Epithelial cell of prostate (primary cell): ENCODE measurements around the gene SFT2D2.

Experiments used
- DNase-seq: peaks from one replicate; pipeline ENCODE4 v3.0.0-alpha.2; 2011; ENCODE audit warnings: low read depth, low spot score
- H3K27ac ChIP-seq: fragments of 450-650 bp; 2 replicates; pipeline ENCODE4 v1.5.1; 2017; ENCODE audit warnings: mild to moderate bottlenecking

Gene SFT2D2

GRCh38 chr1:168263130-168263529, 37.3 kb downstream of the SFT2D2 start:
- H3K27ac ChIP-seq, result no peak overlapping the region

GRCh38 chr1:168264296-168264695, 38.5 kb downstream of the SFT2D2 start:
- DNase-seq, result no peak
- no peak overlapping the region for H3K27ac ChIP-seq

More at GRCh38 chr1:168263130-168263529, 37.3 kb downstream of the SFT2D2 start:
- no peak for DNase-seq

- no peak overlapping the region for H3K27ac ChIP-seq
- DNase-seq, result no peak
Measured at GRCh38 chr1:168265596-168265995, 39.8 kb downstream of the SFT2D2 start.

DNA sequence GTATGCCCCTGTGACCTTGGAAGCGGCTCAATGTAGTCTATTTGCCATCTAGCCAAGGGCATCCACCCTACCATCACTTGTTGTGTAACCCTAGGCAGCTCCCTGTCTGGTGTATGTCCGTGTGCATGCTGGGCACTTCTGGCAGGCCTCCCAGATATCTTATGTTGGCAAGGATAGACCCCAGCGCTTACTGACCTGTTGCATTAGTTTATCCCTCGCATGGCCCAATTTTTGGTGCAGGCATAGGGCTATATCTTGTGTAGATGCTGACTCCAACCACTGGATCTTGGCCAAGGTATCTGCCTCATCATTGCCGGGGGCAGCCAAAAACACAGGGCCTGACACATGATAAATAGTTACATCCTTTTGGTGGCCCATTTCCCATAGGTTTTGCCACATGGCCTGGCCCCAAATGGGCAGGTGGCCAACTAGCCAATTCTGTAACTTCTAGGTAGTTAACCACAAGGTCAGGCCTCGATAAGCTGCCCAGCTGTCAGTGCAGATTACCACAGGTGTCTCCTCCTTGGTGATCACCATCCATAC, 40.9 kb downstream of the SFT2D2 start:
- DNase-seq, result no peak
- no peak overlapping the region for H3K27ac ChIP-seq

DNA sequence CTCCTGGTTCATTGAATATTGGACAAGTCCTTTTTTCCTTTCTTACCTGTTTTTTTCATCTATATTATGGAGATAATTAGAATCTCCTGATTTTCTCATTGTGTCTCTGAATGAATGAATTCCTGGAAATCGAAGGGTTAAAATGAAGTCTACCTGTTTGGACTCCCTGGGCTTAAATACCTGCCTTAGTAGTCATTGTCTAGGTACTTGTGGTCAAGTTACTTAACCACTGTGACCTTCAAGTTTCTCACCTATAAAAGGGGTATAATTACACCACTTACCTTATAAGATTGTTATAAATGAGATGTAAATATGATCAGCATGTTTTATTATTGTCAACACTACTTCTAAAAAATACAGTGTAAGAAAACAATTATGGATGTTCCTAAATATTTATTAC, 45.8 kb downstream of the SFT2D2 start:
- no peak for DNase-seq
- H3K27ac ChIP-seq, result no peak overlapping the region

GRCh38 chr1:168273575-168273974, 47.8 kb downstream of the SFT2D2 start:
- DNase-seq, result no peak
- H3K27ac ChIP-seq, result no peak overlapping the region

- DNase-seq, result no peak
- H3K27ac ChIP-seq, result no peak overlapping the region
Measured at GRCh38 chr1:168279253-168279652, 53.4 kb downstream of the SFT2D2 start.

- no peak within 1 kb of the TSS for H3K27ac ChIP-seq
- DNase-seq, result no peak
Measured at GRCh38 chr1:168280296-168280927, 54.6 kb downstream of the SFT2D2 start, which contains the start of gene TBX19. TBX19 (plus strand) TSS chr1:168280877; CDS start chr1:168281091, 214 bp downstream.

DNA sequence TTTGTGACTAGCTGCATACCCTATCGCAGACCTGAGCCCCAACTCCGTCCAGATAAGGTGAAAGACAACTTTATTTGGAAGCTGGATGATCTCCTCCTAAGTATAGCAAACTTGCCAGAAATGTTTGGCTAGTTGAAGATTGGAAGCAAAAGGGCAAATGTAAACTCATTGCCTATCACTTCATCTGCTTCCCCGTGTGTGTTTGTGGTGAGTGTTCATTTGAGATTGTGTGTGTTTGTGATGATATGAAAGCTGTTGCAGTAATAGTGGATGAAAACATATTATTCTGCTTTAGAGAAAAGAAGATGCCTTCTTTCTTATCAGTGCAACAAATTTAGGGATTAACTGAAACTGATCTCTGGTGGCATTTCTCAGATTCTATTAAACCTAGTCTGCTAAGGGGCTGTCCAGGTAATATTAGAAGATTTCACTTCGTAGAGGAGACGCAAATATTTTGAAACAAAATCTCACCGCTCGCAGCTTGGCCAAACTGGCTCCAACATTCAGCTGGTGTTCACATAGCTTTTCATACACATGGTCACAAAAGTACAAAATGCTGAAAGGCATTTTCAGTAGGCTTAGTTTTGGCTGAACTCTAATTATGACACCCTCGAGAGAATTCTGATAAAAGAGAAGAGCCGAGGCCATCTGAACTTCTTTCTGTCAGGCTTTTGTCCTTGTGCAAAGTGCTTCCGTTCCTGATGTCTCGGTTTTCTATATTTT, 56.0 kb downstream of the SFT2D2 start:
- H3K27ac ChIP-seq, result no peak overlapping the region
- DNase-seq, result no peak

GRCh38 chr1:168285521-168285790, 59.7 kb downstream of the SFT2D2 start:
- H3K27ac ChIP-seq, result peak overlapping the region; percentile 4
- no peak for DNase-seq

DNA sequence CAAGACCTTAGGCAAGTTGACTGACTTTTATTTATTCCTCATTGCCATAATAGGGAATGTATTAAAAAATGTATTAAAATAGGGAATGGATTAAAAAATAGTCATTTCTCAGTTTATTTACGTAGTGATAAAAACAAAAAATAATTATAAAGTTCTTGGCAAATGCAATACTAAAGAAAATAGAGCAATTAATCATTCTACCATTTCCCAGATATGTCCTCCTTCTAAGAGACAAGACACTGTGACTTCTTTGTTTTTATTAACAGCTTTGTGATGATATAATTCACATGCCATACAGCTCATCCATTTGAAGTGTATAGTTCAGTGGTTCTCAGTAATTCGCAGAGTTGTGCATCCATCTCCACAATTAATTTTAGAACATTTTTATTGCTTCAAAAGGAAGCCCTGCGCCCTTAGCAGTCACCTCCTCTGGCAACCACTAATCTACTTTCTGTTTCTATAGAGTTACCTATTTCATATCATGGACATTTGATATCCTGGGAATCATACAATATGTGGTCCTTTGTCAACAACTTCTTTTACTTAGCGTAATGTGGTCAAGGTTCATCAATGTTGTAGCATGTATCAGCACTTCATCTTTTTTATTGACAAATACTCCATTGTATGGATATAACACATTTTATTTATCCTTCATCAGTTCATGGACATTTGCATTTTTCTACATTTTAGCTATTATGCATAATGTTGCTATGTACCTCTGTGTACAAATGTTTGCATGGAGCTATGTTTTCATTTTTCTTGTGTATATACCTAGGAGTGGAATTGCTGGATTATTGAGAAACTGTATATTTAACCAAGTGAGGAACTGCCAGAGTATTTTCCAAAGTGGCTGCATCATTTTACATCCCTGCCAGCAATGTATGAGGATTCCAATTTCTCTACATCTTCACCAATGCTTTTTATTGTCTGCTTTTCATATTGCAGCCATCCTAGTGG, 60.4 kb downstream of the SFT2D2 start:
- peak overlapping the region; percentile 59 for H3K27ac ChIP-seq
- no peak for DNase-seq

DNA sequence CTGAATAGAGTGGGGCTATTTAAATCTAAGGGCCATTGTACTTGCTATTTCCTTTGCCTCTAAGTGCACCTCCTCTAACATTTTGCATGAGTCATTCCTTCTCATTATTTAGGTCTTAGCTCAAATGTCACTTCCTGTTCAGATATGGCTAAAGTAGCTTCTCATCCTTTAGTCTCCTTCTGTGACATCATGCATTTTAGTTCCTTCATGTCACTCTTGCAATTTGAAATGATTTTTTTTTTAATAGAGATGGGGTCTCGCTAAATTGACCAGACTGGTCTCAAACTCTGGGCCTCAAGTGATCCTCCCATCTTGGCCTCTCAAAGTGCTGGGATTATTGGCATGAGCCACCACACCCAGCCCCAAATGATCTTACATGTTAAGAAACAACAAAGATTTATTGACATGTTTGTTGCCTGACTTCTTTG, 61.4 kb downstream of the SFT2D2 start:
- DNase-seq, result no peak
- H3K27ac ChIP-seq, result peak overlapping the region; percentile 59

GRCh38 chr1:168288311-168289052, 62.7 kb downstream of the SFT2D2 start:
- no peak for DNase-seq
- H3K27ac ChIP-seq, result peak overlapping the region; percentile 59

GRCh38 chr1:168291222-168291837, 65.5 kb downstream of the SFT2D2 start:
- no peak overlapping the region for H3K27ac ChIP-seq
- no peak for DNase-seq

GRCh38 chr1:168293356-168293755, 67.6 kb downstream of the SFT2D2 start:
- no peak overlapping the region for H3K27ac ChIP-seq
- DNase-seq, result no peak

- H3K27ac ChIP-seq, result no peak overlapping the region
- DNase-seq, result no peak
Measured at GRCh38 chr1:168295411-168296114, 69.8 kb downstream of the SFT2D2 start.

- H3K27ac ChIP-seq, result no peak overlapping the region
- no peak for DNase-seq
Measured at GRCh38 chr1:168297019-168297730, 71.4 kb downstream of the SFT2D2 start.

DNA sequence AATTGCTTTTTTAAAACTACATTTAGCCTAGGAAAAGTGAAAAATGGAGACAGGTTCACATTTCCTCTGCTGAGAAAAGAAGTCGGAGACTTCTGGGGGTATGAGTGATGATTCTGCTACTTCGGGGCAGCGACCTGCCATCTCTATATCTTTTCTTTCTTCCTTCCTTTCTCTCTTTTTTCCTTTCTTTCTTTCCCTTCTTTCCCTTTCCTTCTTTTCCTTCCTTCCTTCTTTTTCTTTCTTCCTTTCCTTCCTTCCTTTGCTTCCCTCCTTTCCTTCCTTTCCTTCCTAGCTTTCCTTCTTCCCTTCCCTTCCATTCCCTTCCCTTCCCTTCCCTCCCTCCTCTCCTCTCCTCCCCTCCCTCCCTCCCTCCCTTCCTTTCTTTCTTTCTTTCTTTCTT, 72.6 kb downstream of the SFT2D2 start:
- no peak for DNase-seq
- no peak overlapping the region for H3K27ac ChIP-seq
